Measurements from ENCODE around the gene TERF2IP. TPM values are rescaled to one million over a fixed set of nuclear protein-coding genes. Genes with fewer than 3 reads are reported as not detected.

Gene TERF2IP
- total RNA-seq, 1 experiment from 2014 or later: 48.5 TPM

DNA sequence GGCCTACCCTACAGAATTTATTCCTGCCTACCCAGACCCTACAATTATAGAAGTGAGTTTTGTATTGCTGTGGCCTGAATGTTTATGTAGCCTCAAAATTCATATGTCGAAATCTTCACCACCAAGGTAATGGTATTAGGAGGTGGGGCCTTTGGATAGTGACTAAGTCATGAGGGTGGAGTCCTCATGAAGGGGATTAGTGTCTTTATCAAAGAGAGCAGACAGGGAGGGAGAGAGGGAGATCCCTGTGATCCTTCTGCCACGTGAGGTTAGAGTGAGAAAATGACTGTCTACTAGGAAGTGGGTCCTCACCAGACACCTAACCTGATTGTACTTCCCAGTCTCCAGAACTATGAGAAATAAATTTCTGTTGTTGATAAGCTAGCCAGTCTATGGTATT lies 54.7 kb downstream of the TERF2IP start:
- ChIA-PET POLR2A (ENCODE audit: low non-redundant PET) (no interaction called here), CTCF (no interaction called here)
- no peak for TF ChIP-seq CTCF (conservative IDR thresholded peaks at IDR 0.05; ENCODE audit: low read depth, low read length)
- TF ChIP-seq EZH2 (IDR thresholded peaks at IDR 0.05; ENCODE audit: borderline replicate concordance, low read depth, low read length, poor library complexity, severe bottlenecking): no peak
- H3K27ac ChIP-seq (ENCODE audit: low read depth, low read length, poor library complexity, severe bottlenecking): no peak overlapping the region
- no peaks in the 10 kb centered on the region for H3K27me3 ChIP-seq (replicated peaks; ENCODE audit: insufficient read depth, low read depth, low read length, poor library complexity)
- H3K36me3 ChIP-seq (ENCODE audit: insufficient read depth, low read length, poor library complexity, severe bottlenecking): no peaks in the 10 kb centered on the region
- no peaks in the 10 kb centered on the region for H3K4me1 ChIP-seq (ENCODE audit: insufficient read depth, low read length, poor library complexity, severe bottlenecking)
- H3K9me3 ChIP-seq (ENCODE audit: low read depth, low read length, poor library complexity, severe bottlenecking): no peaks in the 10 kb centered on the region
- BruUV-seq (replicated peaks): no TSS peak
- intact Hi-C loops (cut with micrococcal nuclease; ENCODE audit: unreplicated experiment): no loop called here
- H3K4me3 ChIP-seq (ENCODE audit: low read depth, low read length, poor library complexity, severe bottlenecking): no peak overlapping the region
- peak; percentile 3 for DNase-seq (ENCODE audit: low spot score)

GRCh38 chr16:75703306-75703705 lies 55.7 kb downstream of the TERF2IP start:
- POLR2A ChIA-PET (ENCODE audit: low non-redundant PET): no interaction called here

More at GRCh38 chr16:75703306-75703705, 55.7 kb downstream of the TERF2IP start:
- H3K9me3 ChIP-seq (ENCODE audit: low read depth, low read length, poor library complexity, severe bottlenecking): no peaks in the 10 kb centered on the region
- intact Hi-C loops (cut with micrococcal nuclease; ENCODE audit: unreplicated experiment): no loop called here
- DNase-seq (ENCODE audit: low spot score): no peak
- H3K27me3 ChIP-seq (replicated peaks; ENCODE audit: insufficient read depth, low read depth, low read length, poor library complexity): no peaks in the 10 kb centered on the region
- H3K36me3 ChIP-seq (ENCODE audit: insufficient read depth, low read length, poor library complexity, severe bottlenecking): no peaks in the 10 kb centered on the region
- TF ChIP-seq EZH2 (IDR thresholded peaks at IDR 0.05; ENCODE audit: borderline replicate concordance, low read depth, low read length, poor library complexity, severe bottlenecking) (no peak), CTCF (conservative IDR thresholded peaks at IDR 0.05; ENCODE audit: low read depth, low read length) (no peak)
- no peak overlapping the region for H3K27ac ChIP-seq (ENCODE audit: low read depth, low read length, poor library complexity, severe bottlenecking)
- H3K4me1 ChIP-seq (ENCODE audit: insufficient read depth, low read length, poor library complexity, severe bottlenecking): no peaks in the 10 kb centered on the region
- no peak overlapping the region for H3K4me3 ChIP-seq (ENCODE audit: low read depth, low read length, poor library complexity, severe bottlenecking)
- CTCF ChIA-PET: no interaction called here
- BruUV-seq (replicated peaks): no TSS peak

Other genes with a start within 250 kb of the TERF2IP start
- 89.5 and 97.6 TPM in 2 replicates for gene CFDP1, start 214.3 kb upstream of the TERF2IP start, total RNA-seq (2021)
- 25.9 and 30.4 TPM in 2 replicates for gene TMEM170A, start 183.1 kb upstream of the TERF2IP start, total RNA-seq (2021)
- 4.5 and 5.0 TPM in 2 replicates for gene CHST6, start 152.3 kb upstream of the TERF2IP start, total RNA-seq (2021)
- gene CHST5, start 111.7 kb upstream of the TERF2IP start, total RNA-seq (2021): 0.33 and 0.54 TPM in 2 replicates
- 17.3 and 19.4 TPM in 2 replicates for gene TMEM231, start 91.5 kb upstream of the TERF2IP start, total RNA-seq (2021)
- 88.8 and 95.4 TPM in 2 replicates for gene GABARAPL2, start 81.4 kb upstream of the TERF2IP start, total RNA-seq (2021)
- 65.3 and 79.7 TPM in 2 replicates for gene ADAT1, start 24.5 kb upstream of the TERF2IP start, total RNA-seq (2021)
- gene KARS1, start 108 bp upstream of the TERF2IP start, total RNA-seq (2021): 244 and 253 TPM in 2 replicates
- not detected in 2 replicates for gene CPHXL2, start 29.2 kb downstream of the TERF2IP start, total RNA-seq (2021)
- not detected in 2 replicates for gene DUXB, start 53.7 kb downstream of the TERF2IP start, total RNA-seq (2021)
- not detected in 2 replicates for gene CPHXL, start 78.7 kb downstream of the TERF2IP start, total RNA-seq (2021)

Data from A673 (cell line).